Adrenal gland (tissue), 12 donors: Measurements from ENCODE around the gene LY6G6F. TPM values are rescaled to one million over a fixed set of nuclear protein-coding genes. Genes with fewer than 3 reads are reported as not detected.

Experiments used
- DNase-seq, 7 donors: peaks; one replicate each; pipeline ENCODE4 v3.0.0-alpha.2; 2019 to 2020
- H3K27ac ChIP-seq, 5 donors: fragments of 200-600 bp; sonication (generic) in 4 of 5; 1 replicate in 3 of 5; 2 replicates in 2 of 5; pipeline versions ENCODE4 v1.5.1 to v1.8.0; 2016 to 2020; ENCODE audit warnings: mild to moderate bottlenecking in 1 of 5
- H3K27me3 ChIP-seq: fragments of 200-600 bp; 2 replicates; pipeline ENCODE4 v1.8.0; 2021
- H3K36me3 ChIP-seq, 2 donors: fragments of 200-600 bp; replicated peaks in 1 of 2; 1 replicate in 1 of 2; 2 replicates in 1 of 2; pipeline versions ENCODE4 v1.5.1 to v1.8.0; 2018 to 2022
- H3K4me1 ChIP-seq, 2 donors: fragments of 200-600 bp; replicated peaks in 1 of 2; 1 replicate in 1 of 2; 2 replicates in 1 of 2; pipeline versions ENCODE4 v1.5.1 to v1.8.0; 2018 to 2021
- H3K4me3 ChIP-seq, 4 donors: fragments of 200-600 bp; sonication (generic) in 3 of 4; one replicate each; pipeline ENCODE4 v1.5.1; 2016 to 2018
- H3K9me3 ChIP-seq, 3 donors: fragments of 200-600 bp; sonication (generic) in 1 of 3; replicated peaks in 1 of 3; 1 replicate in 2 of 3; 2 replicates in 1 of 3; pipeline versions ENCODE4 v1.5.1 to v1.8.0; 2016 to 2021
- CTCF ChIP-seq, 6 experiments: fragments of 450-650 bp in 4 of 6; fragments of 200-600 bp in 2 of 6; sonication (generic) in 1 of 6; IDR thresholded peaks; 1 replicate in 5 of 6; 2 replicates in 1 of 6; pipeline versions ENCODE4 v1.5.1 to v1.8.0; 2016 to 2021; ENCODE audit warnings: antibody characterized with exemption in 6 of 6, mild to moderate bottlenecking in 2 of 6, moderate library complexity in 1 of 6
- POLR2A ChIP-seq, 2 donors: fragments of 450-650 bp; IDR thresholded peaks; one replicate each; pipeline ENCODE4 v1.6.1; 2017; ENCODE audit warnings: antibody characterized with exemption in 2 of 2, mild to moderate bottlenecking in 2 of 2, moderate library complexity in 1 of 2
- WGBS, 4 donors: extraction: QIAGEN DNeasy Blood & Tissue Kit in 2 of 4; methylation state at CpG; one replicate each; pipeline versions ENCODE4 v1.1.5 to v1.1.7; 2013 to 2017; 5-methylcytosine and 5-hydroxymethylcytosine counted together
- intact Hi-C, 2 donors: fragments of 100-400 bp; cut with DNase I; formaldehyde crosslinking; loops; one replicate each; pipeline versions ENCODE4 v1.14.1 to v1.15.0; 2022 to 2023
- polyA plus RNA-seq, 3 donors: library from polyadenylated mRNA; stranded (reverse); fragments of 200-250 nt in 2 of 3; fragments of 350-450 nt in 1 of 3; fragmentation: Illumina TruSeq in 1 of 3; extraction: RNeasy Lipid Tissue Mini Kit (QIAGEN cat#74804) in 1 of 3; gene quantifications; one replicate each; pipeline ENCODE4 v1.2.3, GENCODE V29; 2013 to 2014
- total RNA-seq, 9 donors: library from RNA; depleted of rRNA in 4 of 9; stranded (reverse); fragments of >200 nt in 4 of 9; fragments of 120-200 nt in 1 of 9; fragmentation: NEBNext Ultra II Directional in 1 of 9; extraction: Animal tissue kit (Norgen Biotek cat#: 25700) in 1 of 9; gene quantifications; one replicate each; pipeline versions ENCODE4 v1.1.0 to v1.2.4, GENCODE V29; 2013 to 2023
- donor health status: healthy with polysubstance abuse.
- donor health status: Bipolar disorder and iron deficiency.
- donor health status: DM: yes; HTN: yes; CAD: no.
- donor health status: DM: no; HTN: no; CAD: no.
- donor health status: DM: no; HTN: no; CAD: no.
- donor health status: DM: yes; HTN: yes; CAD: no.

Gene LY6G6F
- total and polyA plus RNA-seq, 12 donors, result 0.44 TPM; not detected in 11

- Histone ChIP-seq H3K36me3 (peaks cover 0 to 87% of the 10 kb centered on the region in 2 donors), H3K27ac (no peak overlapping the region)
- intact Hi-C loops, result loop anchor here (5.0 to 10.0 kb wide), 2 partner anchors 145 to 148 kb away; no protein-coding TSS in a partner anchor
These were observed 17.2 kb upstream of the LY6G6F start for GRCh38 chr6:31689249-31690110.

GRCh38 chr6:31690231-31691077, 16.2 kb upstream of the LY6G6F start:
- no peaks in the 10 kb centered on the region for H3K9me3 ChIP-seq
- DNase-seq, result no peak
- intact Hi-C loops, result no loop called here
- no peak overlapping the region for H3K27ac ChIP-seq
- no peaks in the 10 kb centered on the region for H3K27me3 ChIP-seq
- TF ChIP-seq POLR2A (IDR thresholded peaks at IDR 0.05), result no peak
- no peak for TF ChIP-seq CTCF (IDR thresholded peaks at IDR 0.05)
- peaks cover 0 to 97% of the 10 kb centered on the region in 2 donors for H3K36me3 ChIP-seq
- no peaks in the 10 kb centered on the region for H3K4me1 ChIP-seq
- WGBS, 4 donors, result 61 to 72% (median 64%) methylated on average over 10 of the region's 10 CpGs
- no peak overlapping the region for H3K4me3 ChIP-seq

More at GRCh38 chr6:31689249-31690110, 17.2 kb upstream of the LY6G6F start:
- DNase-seq, result no peak
- TF ChIP-seq POLR2A (IDR thresholded peaks at IDR 0.05), result no peak
- peak in 1 of 6 experiments; percentile 24 for TF ChIP-seq CTCF (IDR thresholded peaks at IDR 0.05)
- Histone ChIP-seq H3K27me3 (no peaks in the 10 kb centered on the region), H3K4me1 (no peaks in the 10 kb centered on the region), H3K9me3 (no peaks in the 10 kb centered on the region), H3K4me3 (no peak overlapping the region)
- 80 to 89% (median 82%) methylated on average over 8 to 11 of the region's 11 CpGs for WGBS, 4 donors

GRCh38 chr6:31691078-31691463, 15.6 kb upstream of the LY6G6F start:
- Histone ChIP-seq H3K9me3 (no peaks in the 10 kb centered on the region), H3K36me3 (peaks cover 0 to 99% of the 10 kb centered on the region in 2 donors), H3K4me3 (no peak overlapping the region), H3K27me3 (no peaks in the 10 kb centered on the region), H3K27ac (no peak overlapping the region), H3K4me1 (no peaks in the 10 kb centered on the region)
- WGBS, 4 donors, result 86 to 89% (median 88%) methylated on average over 6 of the region's 6 CpGs
- intact Hi-C loops, result no loop called here
- TF ChIP-seq CTCF (IDR thresholded peaks at IDR 0.05) (no peak), POLR2A (IDR thresholded peaks at IDR 0.05) (no peak)
- no peak for DNase-seq

GRCh38 chr6:31691564-31692108, 15.0 kb upstream of the LY6G6F start:
- Histone ChIP-seq H3K36me3 (peaks cover 0 to 99% of the 10 kb centered on the region in 2 donors), H3K27me3 (no peaks in the 10 kb centered on the region), H3K4me3 (no peak overlapping the region), H3K4me1 (no peaks in the 10 kb centered on the region), H3K9me3 (no peaks in the 10 kb centered on the region), H3K27ac (no peak overlapping the region)
- whole genome bisulfite sequencing, 4 donors, result 94 to 100% (median 94%) methylated on average over 3 to 12 of the region's 12 CpGs
- DNase-seq, result no peak
- no peak for TF ChIP-seq CTCF (IDR thresholded peaks at IDR 0.05)
- TF ChIP-seq POLR2A (IDR thresholded peaks at IDR 0.05), result no peak
- intact Hi-C loops, result no loop called here
